GM23248 (cell line): Measurements from ENCODE around the gene TNS3. TPM values are rescaled to one million over a fixed set of nuclear protein-coding genes. Genes with fewer than 3 reads are reported as not detected.

Experiments used
- DNase-seq: peaks from one replicate; pipeline ENCODE4 v3.0.0-alpha.2; 2015
- H2AFZ ChIP-seq: fragments of 200-600 bp; sonication (generic); 2 replicates; pipeline ENCODE4 v1.6.1; 2016; ENCODE audit warnings: antibody characterized with exemption
- H3F3A ChIP-seq: fragments of 200-600 bp; sonication (generic); 2 replicates; pipeline ENCODE4 v1.6.1; 2016; ENCODE audit warnings: mild to moderate bottlenecking, antibody characterized with exemption, mixed run types; ENCODE audit not compliant: insufficient read depth
- H3K27ac ChIP-seq: fragments of 200-600 bp; sonication (generic); 2 replicates; pipeline ENCODE4 v1.5.1; 2016; ENCODE audit warnings: mild to moderate bottlenecking
- H3K27me3 ChIP-seq: fragments of 200-600 bp; sonication (generic); replicated peaks from 2 replicates; pipeline ENCODE4 v1.6.1; 2016; ENCODE audit warnings: mild to moderate bottlenecking; ENCODE audit not compliant: insufficient read depth
- H3K36me3 ChIP-seq: fragments of 200-600 bp; sonication (generic); 2 replicates; pipeline ENCODE4 v1.6.1; 2016; ENCODE audit warnings: low read depth, mild to moderate bottlenecking
- H3K4me1 ChIP-seq: fragments of 200-600 bp; sonication (generic); 2 replicates; pipeline ENCODE4 v1.6.1; 2016; ENCODE audit warnings: mild to moderate bottlenecking; ENCODE audit not compliant: insufficient read depth
- H3K4me2 ChIP-seq: fragments of 200-600 bp; sonication (generic); one replicate; pipeline ENCODE4 v1.6.1; 2016; ENCODE audit warnings: mild to moderate bottlenecking; ENCODE audit not compliant: unreplicated experiment
- H3K4me3 ChIP-seq: fragments of 200-600 bp; sonication (generic); 2 replicates; pipeline ENCODE4 v1.5.1; 2016; ENCODE audit warnings: mild to moderate bottlenecking
- H3K79me2 ChIP-seq: fragments of 200-600 bp; sonication (generic); 2 replicates; pipeline ENCODE4 v1.6.1; 2016; ENCODE audit warnings: mild to moderate bottlenecking; ENCODE audit not compliant: insufficient read depth
- H3K9ac ChIP-seq: fragments of 200-600 bp; sonication (generic); 2 replicates; pipeline ENCODE4 v1.6.1; 2016; ENCODE audit warnings: mild to moderate bottlenecking
- H3K9me2 ChIP-seq: fragments of 200-600 bp; sonication (generic); 2 replicates; pipeline ENCODE4 v1.6.1; 2016; ENCODE audit warnings: mixed run types, mild to moderate bottlenecking, moderate library complexity; ENCODE audit not compliant: insufficient read depth
- H3K9me3 ChIP-seq: fragments of 200-600 bp; sonication (generic); one replicate; pipeline ENCODE4 v1.6.1; 2017; ENCODE audit warnings: low read depth
- H4K20me1 ChIP-seq: fragments of 200-600 bp; sonication (generic); 2 replicates; pipeline ENCODE4 v1.6.0; 2016; ENCODE audit not compliant: insufficient read depth
- EZH2 ChIP-seq: fragments of 200-600 bp; sonication (generic); IDR thresholded peaks from 2 replicates; pipeline ENCODE4 v1.6.1; 2018; ENCODE audit warnings: antibody characterized with exemption, mild to moderate bottlenecking; ENCODE audit not compliant: insufficient read depth, poor library complexity, severe bottlenecking
- EZH2phosphoT487 ChIP-seq: fragments of 200-600 bp; sonication (generic); IDR thresholded peaks from 2 replicates; pipeline ENCODE4 v1.6.1; 2018; ENCODE audit warnings: antibody characterized with exemption, moderate library complexity, mild to moderate bottlenecking, low read depth; ENCODE audit not compliant: insufficient read depth
- WGBS, 2 experiments: methylation state at CpG; one replicate each; pipeline ENCODE4 v1.1.6; 2015 to 2017; ENCODE audit warnings: low lambda C conversion rate in 2 of 2, low coverage in 1 of 2; ENCODE audit errors: missing lambda C conversion rate in 2 of 2; 5-methylcytosine and 5-hydroxymethylcytosine counted together
- in situ Hi-C: fragments of 300-500 bp; cut with MboI; formaldehyde crosslinking; loops from 2 replicates; pipeline ENCODE4 v1.15.0; 2020
- polyA plus RNA-seq: library from polyadenylated mRNA; unstranded; fragments of >200 nt; fragmentation: Nextera tagmentation; extraction: Ambion mirVana; gene quantifications from 2 replicates; pipeline ENCODE4 v1.2.1, GENCODE V29; 2016
- total RNA-seq: library from RNA; depleted of rRNA; stranded (reverse); fragments of >200 nt; shearing (Covaris generic); gene quantifications from 2 replicates; pipeline ENCODE4 v1.2.3, GENCODE V29; 2014

TNS3 gene
- total and polyA plus RNA-seq, 2 experiments from 2014 or later: 18.6 to 47.0 TPM

DNA sequence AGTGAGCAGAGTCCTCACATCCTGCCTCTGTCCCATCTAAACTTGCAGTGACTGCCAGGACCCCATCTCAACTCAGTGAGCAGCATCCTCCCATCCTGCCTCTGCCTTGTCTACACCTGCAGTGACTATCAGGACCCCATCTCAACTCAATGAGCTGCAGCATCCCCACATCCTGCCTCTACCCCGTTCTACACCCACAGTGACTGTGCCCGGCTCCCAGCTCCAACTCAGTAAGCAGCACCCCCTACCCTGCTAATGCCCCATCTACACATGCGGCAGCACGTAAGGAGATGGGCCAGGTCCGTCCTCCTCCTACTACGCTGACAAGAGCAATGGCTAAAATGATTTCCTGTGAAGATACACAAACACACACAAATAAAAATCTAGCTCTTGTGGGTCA lies 65.5 kb downstream of the TNS3 start:
- in situ Hi-C loops: no loop called here
- no peaks in the 10 kb centered on the region for H3K27me3 ChIP-seq
- H3K4me1 ChIP-seq: peaks cover 58% of the 10 kb centered on the region
- H3K27ac ChIP-seq: no peak overlapping the region
- H4K20me1 ChIP-seq: no peaks in the 10 kb centered on the region
- H3K79me2 ChIP-seq: peaks cover 52% of the 10 kb centered on the region
- 97 to 98% methylated on average over 6 of the region's 6 CpGs for WGBS, 2 experiments
- no peak overlapping the region for H3K9ac ChIP-seq
- no peak overlapping the region for H3K4me3 ChIP-seq
- DNase-seq: no peak
- H3F3A ChIP-seq: peaks cover 58% of the 10 kb centered on the region
- no peaks in the 10 kb centered on the region for H3K36me3 ChIP-seq
- no peaks in the 10 kb centered on the region for H3K9me3 ChIP-seq
- TF ChIP-seq EZH2phosphoT487: no peak
- TF ChIP-seq EZH2: no peak
- H3K9me2 ChIP-seq: no peaks in the 10 kb centered on the region; the same call in 1 of the 2 replicates
- H2AFZ ChIP-seq: no peak overlapping the region
- H3K4me2 ChIP-seq: no peak overlapping the region

DNA sequence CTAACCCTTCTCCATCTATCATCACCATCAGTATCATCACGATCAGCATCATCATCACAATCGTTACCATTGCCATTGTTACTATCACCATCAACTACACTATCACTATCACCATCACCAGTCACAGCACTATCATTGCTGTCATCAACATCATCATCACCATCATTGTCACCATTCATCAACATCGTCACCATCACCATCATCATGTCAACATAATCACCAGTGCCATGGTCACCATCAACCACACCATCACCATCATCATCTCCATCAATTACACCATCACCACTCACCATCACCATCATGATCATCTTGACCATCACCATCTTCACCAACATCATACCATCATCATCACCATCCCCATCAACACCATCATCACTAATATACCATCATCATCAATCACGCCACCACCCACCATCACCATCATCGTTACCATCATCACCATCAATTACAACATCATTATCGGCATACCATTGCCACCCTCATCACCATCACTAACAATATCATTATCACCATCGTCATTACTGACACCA lies 66.5 kb downstream of the TNS3 start:
- in situ Hi-C loops: no loop called here
- no peak overlapping the region for H3K9ac ChIP-seq
- no peak overlapping the region for H3K27ac ChIP-seq
- no peaks in the 10 kb centered on the region for H3K27me3 ChIP-seq
- H3K4me2 ChIP-seq: no peak overlapping the region
- no peaks in the 10 kb centered on the region; the same call in 1 of the 2 replicates for H3K9me2 ChIP-seq
- no peak for DNase-seq
- peaks cover 52% of the 10 kb centered on the region for H3F3A ChIP-seq
- H3K4me3 ChIP-seq: no peak overlapping the region
- no peak overlapping the region for H2AFZ ChIP-seq
- no peaks in the 10 kb centered on the region for H3K9me3 ChIP-seq
- H3K79me2 ChIP-seq: peaks cover 63% of the 10 kb centered on the region
- no peaks in the 10 kb centered on the region for H4K20me1 ChIP-seq
- 97 to 99% methylated on average over 7 of the region's 7 CpGs for WGBS, 2 experiments
- TF ChIP-seq EZH2phosphoT487: no peak
- no peak for TF ChIP-seq EZH2
- peaks cover 50% of the 10 kb centered on the region for H3K4me1 ChIP-seq
- H3K36me3 ChIP-seq: no peaks in the 10 kb centered on the region

GRCh38 chr7:47514818-47515217 lies 67.1 kb downstream of the TNS3 start:
- Histone ChIP-seq H3K79me2 (peaks cover 68% of the 10 kb centered on the region), H3K4me1 (peaks cover 50% of the 10 kb centered on the region), H3K4me3 (no peak overlapping the region), H4K20me1 (no peaks in the 10 kb centered on the region), H3K36me3 (no peaks in the 10 kb centered on the region), H3K4me2 (no peak overlapping the region), H3F3A (peaks cover 50% of the 10 kb centered on the region), H2AFZ (no peak overlapping the region), H3K9ac (no peak overlapping the region), H3K9me2 (no peaks in the 10 kb centered on the region; the same call in 1 of the 2 replicates), H3K27ac (no peak overlapping the region), H3K9me3 (no peaks in the 10 kb centered on the region), H3K27me3 (no peaks in the 10 kb centered on the region)
- TF ChIP-seq EZH2: no peak
- TF ChIP-seq EZH2phosphoT487: no peak
- in situ Hi-C loops: no loop called here
- 92 to 95% methylated on average over 3 of the region's 3 CpGs for WGBS, 2 experiments
- no peak for DNase-seq

DNA sequence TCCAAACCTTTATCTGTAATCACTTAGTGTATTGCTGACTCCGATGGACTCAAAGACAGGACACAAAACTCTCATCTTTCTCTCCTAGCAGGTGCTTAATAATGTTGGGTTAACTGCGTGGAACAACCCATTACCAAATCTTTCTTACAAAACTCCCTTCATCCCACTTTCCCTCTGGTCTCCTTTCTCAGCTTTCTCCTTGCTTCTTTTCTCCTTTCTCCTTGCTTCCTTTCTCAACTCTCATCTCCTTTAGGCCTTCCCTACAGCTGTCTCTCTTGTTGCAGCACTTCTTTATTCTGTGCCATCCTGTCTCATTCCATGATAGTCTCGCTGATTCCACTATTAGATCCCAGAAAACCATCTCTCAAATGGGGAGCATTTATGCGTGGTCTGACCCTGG lies 67.5 kb downstream of the TNS3 start:
- peak overlapping the region; percentile 60 for H3K4me2 ChIP-seq
- no peak overlapping the region for H3K4me3 ChIP-seq
- no peak overlapping the region for H2AFZ ChIP-seq
- no peak for DNase-seq
- in situ Hi-C loops: no loop called here
- TF ChIP-seq EZH2 (no peak), EZH2phosphoT487 (no peak)
- 82 to 84% methylated on average over 4 of the region's 4 CpGs for WGBS, 2 experiments
- H3K27ac ChIP-seq: peak overlapping the region; percentile 79
- no peaks in the 10 kb centered on the region for H3K27me3 ChIP-seq
- H3F3A ChIP-seq: peaks cover 48% of the 10 kb centered on the region
- no peaks in the 10 kb centered on the region for H3K9me3 ChIP-seq
- H3K9ac ChIP-seq: peak overlapping the region; percentile 66; the same call in 1 of the 2 replicates
- no peaks in the 10 kb centered on the region for H4K20me1 ChIP-seq
- H3K4me1 ChIP-seq: peaks cover 47% of the 10 kb centered on the region
- H3K79me2 ChIP-seq: peaks cover 73% of the 10 kb centered on the region
- no peaks in the 10 kb centered on the region for H3K36me3 ChIP-seq
- H3K9me2 ChIP-seq: no peaks in the 10 kb centered on the region; the same call in 1 of the 2 replicates
